NCI-H446 treated with DMSO at 0.1 percent for 48 hours (cell line): ENCODE data around the gene LYST.
"Not testable (repeated sequence)": the region's sequence is repeated elsewhere in the genome, so short reads cannot be mapped to it uniquely, and the experiment has no call there.

Experiments
- DNase-seq: peaks from one replicate; lab custom pipeline; 2025; lab: John Stamatoyannopoulos, UW

LYST gene

DNA sequence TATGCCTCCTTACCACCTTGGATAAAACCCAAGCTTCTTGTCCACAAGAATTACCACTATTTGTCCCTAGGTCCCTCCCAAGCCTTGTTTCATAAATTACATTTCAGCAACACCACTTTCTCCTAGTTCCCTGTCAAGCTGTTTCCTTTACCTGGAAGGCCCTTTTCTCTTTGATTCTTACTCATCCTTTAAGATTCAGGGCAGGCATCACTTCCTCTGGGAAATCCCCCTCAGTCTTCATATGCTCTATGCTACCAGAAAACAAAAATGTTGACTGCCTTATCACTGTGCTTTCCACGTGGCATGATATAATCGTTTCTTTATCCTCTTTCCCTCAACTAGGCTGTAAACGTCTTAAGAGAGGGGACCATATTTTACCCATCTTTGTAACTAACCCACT is 102.7 kb downstream of the LYST start:
- no peak for DNase-seq

DNA sequence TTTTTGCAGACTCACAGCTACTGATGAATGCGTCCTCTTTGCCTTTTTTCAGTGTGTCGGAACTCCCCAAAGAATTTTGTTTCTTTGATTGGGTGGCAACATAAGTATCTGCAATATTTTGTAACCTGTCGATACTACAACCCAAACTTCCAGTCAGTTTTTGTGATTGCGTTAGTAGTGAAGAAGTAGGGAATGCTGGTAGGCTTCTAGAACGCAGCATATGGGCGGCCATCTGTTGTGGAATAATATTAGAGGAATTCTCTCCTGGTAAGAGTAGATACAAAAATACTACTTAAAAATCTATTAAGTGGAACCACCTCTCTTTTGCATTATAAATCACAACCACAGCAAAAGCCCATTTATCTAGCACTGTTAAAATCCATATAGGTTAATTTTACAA is 107.4 kb downstream of the LYST start:
- no peak for DNase-seq

DNA sequence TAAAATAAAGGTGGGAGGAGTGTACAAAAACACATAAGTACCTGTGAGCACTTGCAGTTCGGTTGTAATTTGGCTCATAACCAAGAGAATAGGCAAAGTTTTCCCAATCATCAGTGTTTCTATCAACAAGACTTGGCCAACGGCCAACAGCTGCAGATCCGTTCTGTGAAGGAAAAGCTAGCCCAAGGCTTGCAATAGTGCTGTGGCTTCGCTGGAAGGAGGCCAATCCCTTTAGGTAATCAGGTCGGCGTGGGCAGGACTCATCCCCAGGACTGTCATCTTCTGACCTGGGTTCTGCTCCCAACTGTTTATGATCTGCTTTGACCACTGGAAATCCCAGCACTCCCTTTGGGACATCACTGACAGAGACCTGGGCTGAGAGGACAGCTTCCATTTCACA is 107.8 kb downstream of the LYST start:
- peak; percentile 32 for DNase-seq

DNA sequence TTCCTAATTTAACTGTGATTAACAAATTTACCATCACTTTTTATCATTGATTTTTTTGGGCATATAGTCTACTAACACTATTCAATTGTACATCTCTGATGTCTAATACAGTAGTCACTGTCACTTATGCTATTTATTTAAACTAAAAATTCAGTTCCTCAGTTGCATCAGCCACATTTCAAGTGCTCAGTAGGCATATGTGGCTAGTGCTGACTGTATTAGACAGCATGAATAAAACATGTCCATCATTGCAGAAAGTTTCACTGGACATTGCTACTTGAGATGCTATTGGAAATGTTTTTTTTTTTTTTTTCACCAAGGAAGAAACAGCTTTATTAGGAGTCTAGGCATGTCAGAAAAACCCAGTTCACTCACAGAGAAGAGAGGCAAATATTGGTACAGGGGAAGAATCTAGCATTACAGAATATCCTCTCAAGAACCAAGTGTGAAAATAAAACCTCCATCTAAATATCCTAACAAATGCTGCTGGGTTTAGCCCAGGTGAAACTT is 109.1 kb downstream of the LYST start:
- no peak for DNase-seq

DNA sequence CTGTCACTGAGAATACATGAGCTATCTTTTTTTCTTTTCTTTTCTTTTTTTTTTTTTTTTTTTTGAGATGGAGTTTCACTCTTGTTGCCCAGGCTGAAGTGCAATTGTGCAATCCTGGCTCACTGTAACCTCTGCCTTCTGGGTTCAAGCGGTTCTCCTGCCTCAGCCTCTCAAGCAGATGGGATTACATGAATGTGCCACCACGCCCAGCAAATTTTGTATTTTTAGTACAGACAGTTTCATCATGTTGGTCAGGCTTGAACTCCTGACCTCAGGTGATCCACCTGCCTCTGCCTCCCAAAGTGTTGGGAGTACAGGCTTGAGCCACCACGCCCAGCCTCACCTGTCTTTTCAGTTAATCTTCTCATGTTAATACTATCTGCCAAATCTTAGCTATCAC is 112.5 kb downstream of the LYST start:
- not testable (repeated sequence) for DNase-seq

DNA sequence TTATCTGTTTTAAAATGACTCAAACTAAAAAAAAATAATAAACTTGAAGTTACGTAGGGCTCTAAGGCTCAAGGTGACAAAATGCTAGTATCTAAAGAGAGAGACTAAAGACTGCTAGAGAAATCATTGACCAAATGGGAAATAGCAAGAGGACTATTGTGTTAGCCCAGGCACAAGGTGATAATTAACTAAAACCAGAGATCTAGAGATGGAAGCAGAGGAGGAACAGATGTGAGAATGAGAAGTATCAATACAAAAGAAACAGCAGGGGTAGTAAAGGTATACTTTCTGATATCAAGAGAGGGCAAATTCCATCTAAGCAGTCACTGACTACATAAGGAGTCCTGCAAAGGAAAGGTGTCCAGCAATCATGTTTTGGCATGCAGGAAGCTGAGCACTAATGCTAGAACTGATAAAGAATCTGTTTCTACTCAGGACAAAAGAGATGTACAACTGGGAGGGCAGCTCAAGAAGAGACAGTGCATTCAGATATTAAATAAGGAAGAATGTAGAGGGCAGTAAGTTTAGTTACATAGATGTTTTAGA is 116.9 kb downstream of the LYST start:
- DNase-seq, result no peak

DNA sequence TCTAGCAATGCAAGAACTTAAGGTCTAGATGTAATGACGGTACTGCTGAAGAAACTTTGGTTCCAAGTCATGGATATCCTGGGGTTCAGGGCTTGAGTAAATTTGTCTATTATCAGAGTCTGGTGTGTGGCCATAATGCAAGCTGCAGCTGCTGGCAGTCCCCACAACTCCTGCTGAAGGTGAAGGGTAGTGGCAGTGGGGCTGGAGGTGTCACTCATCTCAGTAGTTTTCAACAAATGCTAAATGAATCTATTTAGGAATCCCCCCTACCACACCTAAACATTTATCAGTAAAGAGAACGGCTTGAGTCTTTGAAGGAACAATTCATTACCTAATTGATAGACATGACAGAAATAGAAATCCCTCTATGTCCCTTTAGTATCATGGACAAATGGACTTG is 118.0 kb downstream of the LYST start:
- DNase-seq, result no peak

DNA sequence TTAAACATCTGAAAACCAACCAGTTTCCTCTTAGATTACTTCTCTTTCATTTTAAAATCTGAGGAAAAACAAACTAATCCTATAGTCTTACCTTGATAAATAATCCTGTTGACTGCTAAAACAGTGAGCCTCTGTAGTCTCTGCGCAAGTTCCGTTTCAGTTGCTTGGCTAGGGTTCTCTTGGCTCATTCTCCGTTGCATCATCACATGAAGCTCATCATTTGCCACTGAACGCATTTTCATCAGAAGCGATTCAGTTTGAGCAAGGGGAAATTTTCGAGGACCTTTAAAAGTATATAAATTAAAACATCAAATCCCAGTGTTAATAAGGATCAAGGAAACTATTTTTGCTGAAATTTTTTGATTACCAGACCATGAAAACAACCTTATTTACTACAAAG is 120.5 kb downstream of the LYST start:
- no peak for DNase-seq

DNA sequence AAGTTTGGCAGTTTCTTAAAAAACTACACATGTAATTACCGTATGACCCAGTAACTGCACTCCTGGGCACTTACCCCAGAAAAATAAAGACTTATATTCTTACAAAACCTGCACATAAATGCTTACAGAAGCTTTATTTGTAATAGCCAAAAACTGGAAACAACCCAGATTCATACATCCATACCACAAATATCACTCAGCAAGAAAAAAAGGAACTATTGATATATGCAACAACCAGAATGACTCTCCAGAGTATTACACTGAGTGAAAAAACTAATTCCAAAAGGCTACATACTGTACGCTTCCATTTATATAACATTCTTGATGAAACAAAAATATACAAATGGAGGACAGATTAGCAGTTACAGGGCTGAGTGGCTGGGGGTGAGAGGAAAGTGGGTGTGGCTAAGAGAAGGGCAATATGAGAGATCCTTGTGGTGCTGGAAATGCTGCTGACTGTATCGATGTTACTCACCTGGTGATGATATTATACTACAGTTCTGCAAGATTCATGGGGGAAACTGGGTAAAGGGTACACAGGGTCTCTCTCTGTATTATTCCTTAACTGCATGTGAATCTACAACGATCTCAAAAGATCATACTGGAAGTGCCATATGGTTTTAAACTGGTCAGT is 121.1 kb downstream of the LYST start:
- DNase-seq, result no peak

DNA sequence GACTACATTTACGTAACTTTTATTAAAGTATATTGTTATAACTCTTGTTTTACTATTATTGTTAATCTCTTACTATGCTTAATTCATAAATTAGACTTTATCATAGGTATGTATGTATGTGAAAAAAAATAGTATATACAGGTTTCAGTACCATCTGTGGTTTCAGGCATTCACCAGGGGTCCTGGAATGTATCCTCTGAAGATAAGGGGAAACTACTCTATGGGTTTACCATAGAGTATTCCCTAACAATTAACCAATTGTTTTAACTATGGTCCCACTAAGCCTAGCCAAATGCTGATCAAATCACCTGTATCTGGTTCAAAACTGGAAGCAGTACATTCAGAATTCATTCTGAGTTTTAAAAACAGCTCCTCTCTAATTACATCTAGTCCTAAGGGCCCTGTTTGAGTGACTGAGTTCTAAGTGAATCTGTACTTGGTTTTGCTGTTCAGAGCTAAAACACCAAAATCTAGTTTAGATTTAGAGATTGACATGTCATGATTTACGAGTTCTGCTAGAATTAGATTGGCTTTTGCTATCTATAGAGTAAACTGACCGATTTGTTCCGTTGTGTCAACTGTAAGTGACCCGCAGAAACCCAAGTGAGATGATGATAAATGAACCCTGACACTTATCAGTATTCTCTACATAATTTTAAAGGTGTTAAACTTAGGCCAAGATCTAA is 123.6 kb downstream of the LYST start:
- DNase-seq, result no peak

DNA sequence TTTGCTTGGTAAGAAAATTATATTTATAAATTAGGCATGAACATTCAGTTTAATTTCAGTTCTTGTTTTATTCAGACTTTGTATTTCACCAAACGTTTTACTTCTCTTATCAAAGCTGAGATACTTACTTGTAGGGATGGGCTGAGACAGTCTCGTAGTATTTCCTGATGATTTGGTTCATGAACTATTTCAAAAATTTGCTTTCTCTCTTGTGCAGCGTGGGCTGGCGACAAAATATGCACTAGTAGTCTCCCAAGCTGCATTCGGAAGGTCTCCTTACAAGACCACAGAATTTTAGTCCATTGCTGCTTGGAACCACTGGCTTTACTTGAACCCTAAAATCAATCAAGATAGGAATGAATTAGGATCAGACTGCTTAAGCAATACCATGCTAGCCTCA is 125.4 kb downstream of the LYST start:
- DNase-seq, result no peak

DNA sequence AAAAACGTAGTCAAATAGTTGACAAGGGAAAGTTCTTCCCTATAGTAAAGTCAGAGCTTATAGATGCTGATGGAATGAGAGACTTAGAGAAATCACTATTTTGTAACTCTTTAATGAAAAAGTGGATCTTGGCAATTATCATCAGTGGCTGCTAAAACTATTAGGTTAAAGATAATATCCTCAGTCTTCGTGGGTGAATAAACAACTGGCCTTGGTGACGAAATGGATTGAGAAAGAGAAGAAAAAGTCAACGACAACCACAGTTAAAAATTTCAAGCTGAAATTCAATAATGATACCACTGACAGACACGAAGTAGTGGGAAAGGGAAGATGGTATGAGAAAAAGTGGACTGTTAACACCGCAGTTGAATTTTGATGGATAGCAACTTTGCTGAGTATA is 127.1 kb downstream of the LYST start:
- no peak for DNase-seq

DNA sequence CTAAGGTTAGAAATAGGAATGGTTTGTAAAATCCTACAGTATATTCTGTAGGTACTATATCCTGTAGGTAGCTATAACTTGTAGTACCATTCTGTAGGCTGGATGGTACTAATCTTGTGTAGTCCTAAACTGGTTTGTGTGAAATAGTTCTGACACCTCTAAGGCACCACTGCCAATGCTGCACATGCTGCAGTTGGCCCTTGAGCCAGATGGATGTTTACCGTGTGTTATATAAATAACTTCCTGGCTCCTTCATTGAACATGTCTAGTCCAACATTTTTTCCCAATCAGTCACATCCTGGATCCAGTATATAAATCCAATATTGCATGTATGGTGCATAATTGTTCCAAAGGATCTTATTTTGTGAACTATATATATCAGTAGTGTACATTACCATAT is 127.6 kb downstream of the LYST start:
- DNase-seq, result peak; percentile 59

DNA sequence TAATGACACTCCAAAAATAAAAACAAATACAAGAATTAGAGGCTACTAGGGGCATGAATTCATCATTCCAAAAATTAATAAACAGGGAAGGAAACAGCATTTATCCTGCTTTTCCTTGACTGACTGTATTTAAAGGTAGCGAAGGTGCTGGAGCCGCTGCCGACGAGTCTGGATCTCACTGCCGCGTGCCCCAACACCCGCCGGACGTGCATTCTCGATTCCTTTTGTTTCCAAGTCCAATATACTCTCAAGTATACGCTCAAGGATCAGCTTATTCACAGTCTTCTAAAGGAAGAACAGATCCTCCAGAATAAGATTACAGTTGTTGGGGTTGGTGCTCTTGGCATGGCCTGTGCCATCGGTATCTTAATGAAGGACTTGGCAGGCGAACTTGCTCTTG is 129.0 kb downstream of the LYST start:
- peak; percentile 32 for DNase-seq

DNA sequence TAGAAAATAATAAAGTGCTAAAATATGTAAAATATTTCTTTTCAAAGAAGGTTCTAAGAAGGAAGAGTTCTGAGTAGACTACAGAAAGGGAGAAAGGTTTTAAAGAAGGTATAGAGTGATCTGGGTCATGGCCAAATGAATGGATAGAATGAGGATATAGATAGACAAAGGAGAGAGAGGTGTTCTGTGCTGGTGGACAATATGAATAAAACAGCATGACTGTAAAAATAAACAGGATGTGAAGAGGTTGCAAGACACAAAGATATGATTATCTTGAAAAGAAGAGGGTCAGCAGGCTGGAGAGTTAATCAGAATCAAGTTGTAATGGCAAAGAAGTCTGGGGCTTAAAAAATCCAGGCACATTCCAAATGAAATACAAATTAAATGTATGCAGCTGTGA is 130.4 kb downstream of the LYST start:
- no peak for DNase-seq

DNA sequence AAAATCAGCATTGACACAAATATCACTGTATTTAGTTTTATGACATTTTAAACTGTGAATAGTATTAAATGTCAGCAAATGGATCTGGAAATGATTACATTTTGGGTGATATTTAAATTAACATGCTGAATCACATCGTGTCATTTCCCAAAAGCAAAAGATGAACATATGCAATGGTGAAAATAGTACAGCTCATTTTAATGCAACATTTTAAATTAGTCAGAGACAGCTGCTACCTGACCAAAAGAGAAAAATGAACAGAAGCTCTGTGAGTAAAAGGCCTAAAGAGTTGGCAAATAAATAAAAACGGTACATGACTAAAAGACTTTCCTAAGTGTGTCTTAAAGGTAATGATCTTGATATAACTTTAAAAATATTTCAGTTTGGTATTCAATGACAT is 131.1 kb downstream of the LYST start:
- no peak for DNase-seq

DNA sequence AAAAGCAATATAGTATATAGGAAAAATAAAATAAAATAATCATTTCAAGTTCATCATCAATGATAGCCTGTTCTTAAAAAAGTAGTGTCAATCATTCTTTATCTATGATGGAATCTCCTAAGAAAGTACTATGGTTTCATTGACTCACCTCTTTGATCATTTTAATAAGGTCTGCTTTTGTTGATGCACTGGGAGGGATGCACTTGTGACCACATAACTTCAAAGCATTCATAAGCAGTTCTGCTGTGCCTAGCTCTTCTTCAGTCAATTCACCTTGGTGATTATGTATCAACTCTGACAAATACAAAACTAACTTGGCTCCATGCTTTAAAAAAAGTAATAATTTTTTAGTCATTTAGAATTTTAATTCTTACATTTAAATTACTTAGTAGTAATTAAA is 132.4 kb downstream of the LYST start:
- no peak for DNase-seq

DNA sequence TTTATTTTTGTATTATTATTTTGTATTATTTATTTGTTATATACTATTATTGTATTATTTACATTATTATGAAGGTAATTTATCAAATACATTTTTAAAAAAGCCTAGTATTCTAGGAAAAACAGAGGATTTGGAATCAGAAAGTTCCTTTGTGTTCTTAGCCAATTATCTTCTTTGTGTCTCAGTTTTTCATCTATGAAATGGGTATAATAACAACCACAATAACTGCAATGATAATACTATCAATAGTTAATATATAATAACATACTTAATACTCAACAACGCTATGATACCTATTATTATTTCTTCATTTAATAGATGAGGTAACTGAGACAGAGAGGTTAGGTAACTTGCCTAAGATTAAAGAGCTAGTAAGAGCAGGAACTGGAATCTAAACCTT is 136.7 kb downstream of the LYST start:
- no peak for DNase-seq

DNA sequence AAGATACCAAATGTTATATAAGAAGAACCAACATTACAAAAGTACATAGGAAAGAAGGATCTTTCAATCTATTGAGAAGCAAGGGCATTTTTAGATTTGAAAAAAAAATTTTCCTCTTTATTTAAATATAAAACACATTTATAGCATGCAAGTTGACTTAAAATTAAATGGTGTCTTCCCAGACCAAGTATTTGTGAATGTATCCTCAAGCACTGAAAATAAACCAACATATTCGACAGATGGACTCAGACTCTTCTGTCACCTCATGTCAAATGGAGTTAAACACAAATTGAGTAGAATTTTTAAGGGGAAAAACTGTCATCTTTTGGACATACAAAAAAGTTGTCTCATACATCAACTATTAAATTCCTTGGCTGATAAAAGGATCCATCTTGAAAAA is 140.1 kb downstream of the LYST start:
- no peak for DNase-seq

DNA sequence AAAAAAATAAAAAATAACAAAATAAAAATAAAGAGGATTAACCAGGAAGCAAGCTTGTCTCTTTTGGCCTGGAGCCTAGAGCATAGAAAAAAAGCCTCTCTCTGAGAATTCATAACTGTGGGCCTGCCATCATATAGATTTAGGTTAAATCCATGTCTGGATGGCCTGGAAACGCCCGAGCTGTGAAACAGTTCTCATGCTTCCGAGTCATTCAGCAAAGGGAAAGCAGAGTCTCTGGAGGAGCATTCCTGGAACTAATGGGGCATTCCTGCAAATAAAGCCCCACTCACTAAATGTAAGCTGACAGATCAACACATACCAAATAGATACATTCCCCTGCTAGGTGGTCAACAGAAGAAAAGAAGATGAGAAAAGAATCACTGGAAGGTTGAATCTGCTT is 141.3 kb downstream of the LYST start:
- DNase-seq, result no peak

DNA sequence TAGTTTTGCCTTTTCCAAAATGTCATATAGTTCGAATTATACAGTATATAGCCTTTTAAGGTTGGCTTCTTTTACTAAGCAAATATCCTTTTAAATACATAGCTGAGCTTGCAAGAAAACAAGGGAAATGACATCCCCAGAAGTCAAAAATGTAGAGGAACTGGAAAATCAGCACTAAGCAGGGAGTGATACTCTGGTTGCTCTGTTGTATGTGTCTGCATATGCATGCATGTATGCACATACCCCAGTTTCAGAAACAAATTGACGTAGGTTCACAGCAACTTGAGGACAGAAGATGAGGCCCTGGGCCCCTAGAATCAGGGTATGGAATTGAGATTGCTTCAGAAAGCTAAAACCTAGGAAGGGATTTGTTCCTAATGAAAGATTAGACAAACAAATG is 142.0 kb downstream of the LYST start:
- no peak for DNase-seq

DNA sequence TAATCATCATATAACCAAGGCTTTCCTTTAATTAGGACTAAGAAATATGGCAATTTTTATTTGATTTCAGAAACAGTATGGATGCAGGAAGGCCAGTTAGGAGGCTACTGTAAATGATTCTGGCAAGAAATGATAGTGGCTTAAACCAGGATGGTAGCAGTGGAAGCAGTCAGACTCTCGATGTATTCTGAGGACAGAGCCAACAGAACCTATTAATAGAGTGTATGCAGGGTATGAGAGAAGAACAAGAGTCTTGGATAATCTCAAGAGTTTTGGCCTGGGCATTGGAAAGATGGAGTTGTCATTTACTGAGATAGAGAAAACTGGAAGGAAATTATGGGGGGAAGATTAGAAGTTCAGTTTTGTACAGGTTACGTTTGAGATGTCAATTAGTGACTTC is 143.8 kb downstream of the LYST start:
- no peak for DNase-seq

DNA sequence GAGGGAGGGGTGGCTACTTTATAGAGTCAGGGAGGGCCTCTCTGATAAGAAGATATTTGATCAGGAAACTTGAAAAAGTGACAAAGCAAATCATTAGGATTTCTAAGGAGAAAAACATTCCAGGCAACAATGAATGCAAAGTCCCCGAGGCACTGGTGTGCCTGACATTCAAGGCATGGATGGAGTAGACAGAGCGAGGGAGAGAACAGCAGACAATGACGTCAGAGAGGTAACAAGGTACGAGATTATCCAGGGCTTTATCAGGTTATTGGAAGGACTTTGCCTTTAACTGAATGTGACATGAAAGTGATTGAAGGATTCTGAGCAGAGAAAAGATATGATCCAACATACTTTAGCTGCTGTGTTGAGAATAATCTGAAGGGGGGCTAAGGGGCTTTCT is 144.7 kb downstream of the LYST start:
- no peak for DNase-seq

DNA sequence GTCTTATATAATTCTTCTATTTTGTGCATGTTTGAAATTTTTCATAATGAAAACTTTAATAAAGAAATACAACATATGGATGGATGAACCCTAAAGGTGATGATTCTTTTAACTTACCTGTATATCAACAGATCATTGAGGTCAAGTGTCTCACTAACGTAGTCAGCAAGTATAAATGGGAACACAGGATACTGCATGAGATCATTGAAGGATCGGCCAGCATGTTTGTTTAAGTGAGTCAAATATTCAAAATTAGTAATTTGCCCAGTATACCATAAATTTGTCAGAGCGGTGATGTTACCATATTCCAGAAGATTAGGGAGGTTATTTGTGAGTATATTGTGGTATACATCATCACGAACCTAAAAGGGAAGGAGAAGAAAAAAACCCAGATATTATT is 146.2 kb downstream of the LYST start:
- no peak for DNase-seq
